ENCODE data around the gene TNS1. TPM values are rescaled to one million over a fixed set of nuclear protein-coding genes. Genes with fewer than 3 reads are reported as not detected.
A peak's percentile ranks its signal among the peaks of the same experiment; 100 is the strongest.

TNS1 gene
- total and polyA plus RNA-seq, 8 donors = 139 to 327 (median 159) TPM

DNA sequence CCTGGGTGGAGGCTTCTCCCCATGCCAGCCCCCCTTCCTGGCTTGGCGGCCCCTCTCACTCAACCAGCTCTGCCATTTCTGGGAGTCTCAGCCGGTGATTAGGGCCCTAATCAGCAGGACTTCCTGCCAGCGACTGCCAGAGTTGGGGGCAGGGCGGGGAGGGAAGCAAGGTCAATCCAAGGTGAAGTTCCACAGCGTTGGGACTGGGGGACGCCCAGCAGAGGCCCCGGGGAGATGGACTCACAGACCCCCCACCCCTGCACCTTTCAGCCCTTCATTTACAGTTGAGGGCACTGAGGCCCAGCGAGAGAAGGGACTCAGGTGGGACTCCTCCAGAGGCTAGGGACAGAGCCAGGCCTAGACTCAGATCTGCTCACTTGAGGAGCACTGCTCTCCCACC is 65.3 kb downstream of the TNS1 start:
- no peaks in the 10 kb centered on the region for H3K9me3 ChIP-seq
- no peak for ATAC-seq
- TF ChIP-seq, protein P1, sequence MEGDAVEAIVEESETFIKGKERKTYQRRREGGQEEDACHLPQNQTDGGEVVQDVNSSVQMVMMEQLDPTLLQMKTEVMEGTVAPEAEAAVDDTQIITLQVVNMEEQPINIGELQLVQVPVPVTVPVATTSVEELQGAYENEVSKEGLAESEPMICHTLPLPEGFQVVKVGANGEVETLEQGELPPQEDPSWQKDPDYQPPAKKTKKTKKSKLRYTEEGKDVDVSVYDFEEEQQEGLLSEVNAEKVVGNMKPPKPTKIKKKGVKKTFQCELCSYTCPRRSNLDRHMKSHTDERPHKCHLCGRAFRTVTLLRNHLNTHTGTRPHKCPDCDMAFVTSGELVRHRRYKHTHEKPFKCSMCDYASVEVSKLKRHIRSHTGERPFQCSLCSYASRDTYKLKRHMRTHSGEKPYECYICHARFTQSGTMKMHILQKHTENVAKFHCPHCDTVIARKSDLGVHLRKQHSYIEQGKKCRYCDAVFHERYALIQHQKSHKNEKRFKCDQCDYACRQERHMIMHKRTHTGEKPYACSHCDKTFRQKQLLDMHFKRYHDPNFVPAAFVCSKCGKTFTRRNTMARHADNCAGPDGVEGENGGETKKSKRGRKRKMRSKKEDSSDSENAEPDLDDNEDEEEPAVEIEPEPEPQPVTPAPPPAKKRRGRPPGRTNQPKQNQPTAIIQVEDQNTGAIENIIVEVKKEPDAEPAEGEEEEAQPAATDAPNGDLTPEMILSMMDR (IDR thresholded peaks at IDR 0.05) = no peak
- peaks cover 78 to 100% of the 10 kb centered on the region in 2 donors for H3K4me1 ChIP-seq
- no peaks in the 10 kb centered on the region for H3K36me3 ChIP-seq
- DNase-seq = peak in 1 of 4 donors; percentile 78
- no peaks in the 10 kb centered on the region for H3K27me3 ChIP-seq
- intact Hi-C loops (cut with DNase I) = no loop called here
- H3K4me3 ChIP-seq = peak overlapping the region in 1 of 2 donors; percentile 6
- H3K27ac ChIP-seq = peak overlapping the region; percentile 78 to 79

DNA sequence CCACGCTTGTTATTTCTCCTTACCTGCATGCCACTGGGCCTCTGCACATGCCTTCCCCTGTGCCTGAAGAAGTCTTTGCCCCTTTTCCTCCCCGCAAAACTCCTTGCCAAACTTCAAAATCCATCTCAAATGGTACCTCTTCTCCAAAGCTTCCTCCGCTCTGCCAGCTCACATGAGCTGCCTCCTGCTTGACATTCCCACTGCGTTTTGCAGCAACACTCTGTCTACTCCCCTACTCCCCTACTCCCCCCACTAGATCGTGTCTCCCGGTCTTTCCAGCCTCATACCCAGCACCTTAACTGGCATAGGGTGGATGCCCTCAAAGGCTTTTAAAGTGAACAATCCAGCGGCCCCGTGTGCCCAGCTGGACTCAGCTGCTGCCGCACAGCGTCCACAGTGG is 65.8 kb downstream of the TNS1 start:
- no peaks in the 10 kb centered on the region for H3K36me3 ChIP-seq
- H3K27ac ChIP-seq = peak overlapping the region; percentile 78 to 79
- peaks cover 78 to 100% of the 10 kb centered on the region in 2 donors for H3K4me1 ChIP-seq
- TF ChIP-seq, protein P1 (IDR thresholded peaks at IDR 0.05) = no peak
- no peak for DNase-seq
- intact Hi-C loops (cut with DNase I) = no loop called here
- H3K9me3 ChIP-seq = no peaks in the 10 kb centered on the region
- H3K27me3 ChIP-seq = no peaks in the 10 kb centered on the region
- peak overlapping the region in 1 of 2 donors; percentile 6 for H3K4me3 ChIP-seq
- ATAC-seq = no peak

DNA sequence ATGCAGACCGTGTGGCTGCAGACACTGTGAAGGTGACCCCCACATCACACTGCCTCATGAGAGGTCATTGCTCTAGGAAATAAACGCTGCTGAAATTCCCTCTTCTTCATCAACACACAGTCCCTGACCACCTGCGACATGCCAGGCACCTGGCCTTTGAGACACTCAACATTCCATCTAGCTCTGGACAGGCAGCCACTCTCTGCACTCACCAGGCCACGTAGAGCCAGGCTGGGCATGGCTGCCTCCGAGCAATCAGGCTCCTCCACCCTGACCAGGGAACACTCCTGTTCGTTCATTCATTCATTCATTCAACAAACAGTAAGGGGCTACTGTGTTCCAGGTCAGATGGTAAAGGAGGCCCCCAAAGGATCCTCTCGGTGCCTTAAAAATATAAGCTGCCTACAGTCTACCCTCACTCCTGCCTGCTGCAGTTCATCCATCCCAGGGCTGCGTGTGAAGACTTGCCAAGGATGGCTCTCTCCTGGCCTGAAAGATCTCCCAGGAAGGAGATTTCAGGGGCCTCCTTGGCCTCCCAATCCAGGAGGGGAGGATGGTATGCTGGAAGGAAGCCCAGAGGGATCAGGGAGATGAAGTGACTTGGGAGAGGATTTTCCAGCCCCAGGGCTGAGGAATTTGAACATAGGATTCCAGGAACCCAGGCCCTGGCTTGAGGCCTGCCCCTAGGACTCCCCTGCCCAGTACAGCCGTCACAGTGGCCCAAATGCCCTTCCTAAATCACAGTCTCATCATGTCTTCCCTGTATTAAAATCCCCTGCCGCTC is 66.7 kb downstream of the TNS1 start:
- no peaks in the 10 kb centered on the region for H3K9me3 ChIP-seq
- DNase-seq (no peak), ATAC-seq (peak; percentile 49)
- H3K36me3 ChIP-seq = no peaks in the 10 kb centered on the region
- no peaks in the 10 kb centered on the region for H3K27me3 ChIP-seq
- intact Hi-C loops (cut with DNase I) = no loop called here
- no peak overlapping the region for H3K4me3 ChIP-seq
- TF ChIP-seq, protein P1 (IDR thresholded peaks at IDR 0.05) = no peak
- peaks cover 76 to 99% of the 10 kb centered on the region in 2 donors for H3K4me1 ChIP-seq
- peak overlapping the region; percentile 78 to 79 for H3K27ac ChIP-seq

DNA sequence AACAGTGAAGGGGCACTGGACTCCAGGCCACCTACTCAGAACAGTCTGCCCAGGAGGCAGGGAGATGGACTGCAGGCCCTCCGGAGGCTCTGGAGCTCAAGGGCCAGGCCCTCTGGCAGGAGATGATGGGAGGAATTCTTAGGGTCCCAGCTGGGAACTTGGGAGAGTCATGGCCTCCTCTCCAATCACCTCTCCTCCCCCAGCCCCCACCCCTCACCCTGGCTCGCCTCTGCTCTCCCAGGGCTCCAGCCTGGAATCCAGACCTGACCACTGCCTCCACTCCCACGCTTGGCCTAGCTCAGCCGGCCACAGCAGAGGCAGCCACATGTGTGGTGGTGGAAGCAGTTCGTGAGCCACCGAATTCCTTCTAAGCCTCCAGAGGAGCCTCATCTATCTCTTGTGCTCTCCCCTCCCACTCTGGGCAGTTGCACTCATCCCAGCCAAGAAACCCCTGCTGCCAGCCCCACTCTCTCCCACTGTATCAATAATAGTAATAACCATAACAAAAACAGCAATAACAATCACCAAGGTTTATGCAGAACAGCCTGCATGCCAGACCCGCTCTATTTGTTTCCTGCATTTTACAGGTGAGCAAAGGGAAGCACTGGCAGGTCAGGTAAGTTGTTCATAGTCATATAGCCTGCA is 67.4 kb downstream of the TNS1 start:
- no peak overlapping the region for H3K4me3 ChIP-seq
- TF ChIP-seq, protein P1 (IDR thresholded peaks at IDR 0.05) = no peak
- intact Hi-C loops (cut with DNase I) = no loop called here

More for the DNA sequence above, 67.4 kb downstream of the TNS1 start:
- peak overlapping the region; percentile 78 to 79 for H3K27ac ChIP-seq
- DNase-seq = peak in 1 of 4 donors; percentile 70
- H3K9me3 ChIP-seq = no peaks in the 10 kb centered on the region
- peaks cover 76 to 99% of the 10 kb centered on the region in 2 donors for H3K4me1 ChIP-seq
- ATAC-seq = peak; percentile 13
- H3K36me3 ChIP-seq = no peaks in the 10 kb centered on the region
- H3K27me3 ChIP-seq = no peaks in the 10 kb centered on the region
